ENCODE measurements around the gene GIT1. TPM values are rescaled to one million over a fixed set of nuclear protein-coding genes. Genes with fewer than 3 reads are reported as not detected.

The GIT1 gene
- total and polyA plus RNA-seq, 2 of the 13 experiments (the other 11 are each of a cell fraction or from before 2014, with no cell fraction given), result 14.2 to 30.8 TPM

DNA sequence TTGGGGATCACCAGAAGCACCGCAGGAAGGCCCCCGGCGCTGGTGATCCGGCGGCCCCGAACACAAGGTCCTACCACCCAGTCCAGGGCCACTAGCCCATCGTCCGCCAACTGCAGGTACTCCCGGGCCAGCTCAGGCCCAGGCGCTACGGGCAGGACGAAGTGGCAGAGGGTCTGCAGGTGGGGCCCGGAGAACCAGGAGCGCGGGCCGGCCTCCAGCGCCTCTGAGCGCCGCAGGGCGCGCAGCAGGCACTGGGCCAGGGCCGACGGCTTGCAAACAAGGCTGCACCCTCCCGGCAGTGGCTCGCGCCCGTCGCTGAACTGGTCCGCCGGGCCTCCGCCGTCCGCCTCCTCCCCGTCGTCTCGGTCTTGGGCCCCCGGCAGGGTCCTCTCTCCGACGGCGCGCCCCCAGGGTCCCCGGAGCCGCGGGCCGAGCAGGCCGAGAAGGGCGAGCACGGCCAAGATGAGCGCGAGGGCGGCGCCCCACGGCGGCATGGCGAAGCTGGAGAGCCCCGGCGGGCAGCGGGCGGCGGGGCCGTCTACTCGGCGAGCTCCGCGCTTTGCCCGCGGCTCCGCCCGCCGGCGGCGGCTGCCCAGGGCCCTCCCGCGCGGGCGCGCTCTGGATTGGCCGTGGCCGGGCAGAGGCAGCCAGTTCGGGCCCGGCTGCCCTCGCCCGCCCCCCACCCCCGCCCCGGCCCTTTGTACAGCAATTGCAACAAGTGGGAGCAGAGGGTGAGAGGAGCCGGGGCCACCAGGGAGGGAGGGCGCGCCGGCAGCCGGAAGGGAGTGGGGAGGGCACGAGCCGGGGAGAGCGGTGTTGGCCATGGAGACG, 22.8 kb downstream of the GIT1 start, which contains the start of gene ABHD15 (continued):
- TF ChIP-seq, protein P1, sequence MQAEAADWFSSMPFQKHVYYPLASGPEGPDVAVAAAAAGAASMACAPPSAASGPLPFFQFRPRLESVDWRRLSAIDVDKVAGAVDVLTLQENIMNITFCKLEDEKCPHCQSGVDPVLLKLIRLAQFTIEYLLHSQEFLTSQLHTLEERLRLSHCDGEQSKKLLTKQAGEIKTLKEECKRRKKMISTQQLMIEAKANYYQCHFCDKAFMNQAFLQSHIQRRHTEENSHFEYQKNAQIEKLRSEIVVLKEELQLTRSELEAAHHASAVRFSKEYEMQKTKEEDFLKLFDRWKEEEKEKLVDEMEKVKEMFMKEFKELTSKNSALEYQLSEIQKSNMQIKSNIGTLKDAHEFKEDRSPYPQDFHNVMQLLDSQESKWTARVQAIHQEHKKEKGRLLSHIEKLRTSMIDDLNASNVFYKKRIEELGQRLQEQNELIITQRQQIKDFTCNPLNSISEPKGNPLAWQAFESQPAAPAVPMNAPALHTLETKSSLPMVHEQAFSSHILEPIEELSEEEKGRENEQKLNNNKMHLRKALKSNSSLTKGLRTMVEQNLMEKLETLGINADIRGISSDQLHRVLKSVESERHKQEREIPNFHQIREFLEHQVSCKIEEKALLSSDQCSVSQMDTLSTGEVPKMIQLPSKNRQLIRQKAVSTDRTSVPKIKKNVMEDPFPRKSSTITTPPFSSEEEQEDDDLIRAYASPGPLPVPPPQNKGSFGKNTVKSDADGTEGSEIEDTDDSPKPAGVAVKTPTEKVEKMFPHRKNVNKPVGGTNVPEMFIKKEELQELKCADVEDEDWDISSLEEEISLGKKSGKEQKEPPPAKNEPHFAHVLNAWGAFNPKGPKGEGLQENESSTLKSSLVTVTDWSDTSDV (CRISPR knock-in tag; IDR thresholded peaks at IDR 0.05), result no peak
- TF ChIP-seq, protein P2, sequence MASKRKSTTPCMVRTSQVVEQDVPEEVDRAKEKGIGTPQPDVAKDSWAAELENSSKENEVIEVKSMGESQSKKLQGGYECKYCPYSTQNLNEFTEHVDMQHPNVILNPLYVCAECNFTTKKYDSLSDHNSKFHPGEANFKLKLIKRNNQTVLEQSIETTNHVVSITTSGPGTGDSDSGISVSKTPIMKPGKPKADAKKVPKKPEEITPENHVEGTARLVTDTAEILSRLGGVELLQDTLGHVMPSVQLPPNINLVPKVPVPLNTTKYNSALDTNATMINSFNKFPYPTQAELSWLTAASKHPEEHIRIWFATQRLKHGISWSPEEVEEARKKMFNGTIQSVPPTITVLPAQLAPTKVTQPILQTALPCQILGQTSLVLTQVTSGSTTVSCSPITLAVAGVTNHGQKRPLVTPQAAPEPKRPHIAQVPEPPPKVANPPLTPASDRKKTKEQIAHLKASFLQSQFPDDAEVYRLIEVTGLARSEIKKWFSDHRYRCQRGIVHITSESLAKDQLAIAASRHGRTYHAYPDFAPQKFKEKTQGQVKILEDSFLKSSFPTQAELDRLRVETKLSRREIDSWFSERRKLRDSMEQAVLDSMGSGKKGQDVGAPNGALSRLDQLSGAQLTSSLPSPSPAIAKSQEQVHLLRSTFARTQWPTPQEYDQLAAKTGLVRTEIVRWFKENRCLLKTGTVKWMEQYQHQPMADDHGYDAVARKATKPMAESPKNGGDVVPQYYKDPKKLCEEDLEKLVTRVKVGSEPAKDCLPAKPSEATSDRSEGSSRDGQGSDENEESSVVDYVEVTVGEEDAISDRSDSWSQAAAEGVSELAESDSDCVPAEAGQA (IDR thresholded peaks at IDR 0.05; ENCODE audit: low read depth), result no peak
- TF ChIP-seq, protein P2 (CRISPR knock-in tag; IDR thresholded peaks at IDR 0.05; ENCODE audit: borderline replicate concordance), result no peak
- peak; percentile 98 for TF ChIP-seq ZNF777 (CRISPR knock-in tag; IDR thresholded peaks at IDR 0.05)
- TF ChIP-seq SALL1 (CRISPR knock-in tag; IDR thresholded peaks at IDR 0.05), result no peak; the same call in 1 of the 2 replicates
- peak in 1 of 2 experiments; percentile 48; a peak in 1 of 4 replicates for TF ChIP-seq POLR2A (IDR thresholded peaks at IDR 0.05; ENCODE audit: insufficient read depth in 1 of 2, low read depth in 2 of 2, low read length in 2 of 2)
